ENCODE data around the gene NAT8L.

The NAT8L gene

DNA sequence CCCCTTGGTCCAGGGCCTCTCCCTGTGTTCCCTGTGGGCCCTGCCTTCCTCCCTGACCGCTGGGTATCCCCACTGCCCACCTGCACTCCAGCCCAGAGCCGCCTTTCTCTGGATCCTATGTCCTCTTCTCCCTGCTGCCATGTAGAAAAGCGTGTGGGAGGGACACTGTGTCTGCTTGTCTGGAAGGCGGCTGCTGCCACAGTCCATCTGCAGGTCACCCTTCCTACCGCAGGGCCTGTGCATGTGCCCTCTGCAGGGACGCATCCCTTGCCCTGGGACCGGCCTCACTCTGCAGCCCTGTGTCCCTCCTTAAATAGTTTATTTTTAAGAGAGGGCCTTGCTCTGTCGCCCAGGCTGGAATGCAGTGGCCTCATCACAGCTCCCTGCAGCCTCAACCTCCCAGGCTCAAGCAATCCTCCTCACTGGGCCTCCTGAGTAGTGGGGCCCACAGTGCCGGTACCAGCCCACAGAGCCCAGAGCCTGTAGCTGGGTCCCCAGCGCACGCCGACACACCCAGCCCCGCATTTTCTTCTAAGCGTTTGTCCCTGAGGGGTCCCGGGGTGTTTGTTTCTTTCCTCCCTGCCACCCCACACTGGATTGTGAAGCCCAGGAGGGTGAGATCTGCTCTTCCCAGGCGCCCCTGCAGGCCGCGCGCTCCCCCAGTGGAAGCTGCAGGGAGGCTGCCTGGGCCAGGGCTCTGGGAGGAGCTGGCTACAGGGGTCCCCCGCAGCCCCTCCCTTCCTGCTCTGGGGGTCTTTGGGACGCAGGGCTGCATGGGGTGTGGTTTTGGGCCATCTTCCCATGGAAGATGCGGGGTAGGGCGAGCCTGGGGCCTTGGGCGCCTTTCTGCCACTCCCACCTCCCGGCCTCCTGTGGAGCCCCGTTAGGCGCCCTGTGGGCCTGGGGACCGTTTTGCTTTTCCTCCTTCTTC, 12.8 kb upstream of the NAT8L start:
- no peak for DNase-seq

GRCh38 chr4:2047031-2047660, 12.0 kb upstream of the NAT8L start:
- DNase-seq: no peak

GRCh38 chr4:2047781-2048581, 11.1 kb upstream of the NAT8L start:
- DNase-seq: no peak

DNA sequence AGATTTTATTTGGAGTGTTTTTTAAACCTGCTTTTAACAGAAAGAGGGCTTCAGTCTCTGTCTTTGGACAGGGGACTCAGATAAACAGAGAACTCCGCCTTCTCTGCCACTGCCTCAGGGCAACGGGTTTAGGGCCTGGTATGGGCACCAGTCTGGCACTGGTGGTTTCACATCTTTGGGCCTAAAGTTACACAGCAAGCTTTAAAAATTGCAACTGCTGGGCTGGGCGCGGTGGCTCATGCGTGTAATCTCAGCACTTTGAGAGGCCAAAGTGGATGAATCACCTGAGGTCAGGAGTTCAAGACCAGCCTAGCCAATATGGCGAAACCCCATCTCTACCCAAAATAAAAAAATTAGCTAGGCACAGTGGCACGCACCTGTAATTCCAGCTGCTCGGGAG, 10.3 kb upstream of the NAT8L start:
- no peak for DNase-seq

DNA sequence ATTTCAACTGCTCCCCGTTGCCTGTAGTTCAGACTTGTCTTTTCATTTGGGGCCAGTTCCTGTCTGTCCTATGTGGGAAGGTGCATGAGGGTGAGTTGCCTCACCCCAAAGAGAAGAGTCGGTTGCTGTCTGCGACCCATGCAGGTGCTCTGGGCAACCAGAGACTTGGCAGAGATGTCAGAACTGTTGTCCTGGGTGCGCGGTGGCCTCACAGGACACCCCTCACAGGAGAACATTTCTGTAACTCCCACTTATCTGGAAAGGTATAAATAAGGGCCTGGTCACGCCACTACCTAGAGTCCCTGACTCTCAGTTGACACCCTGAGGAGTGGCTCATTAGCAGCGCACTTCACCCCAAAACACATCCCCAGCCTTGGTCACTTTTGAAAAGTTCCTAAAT, 9.7 kb upstream of the NAT8L start:
- DNase-seq: no peak

DNA sequence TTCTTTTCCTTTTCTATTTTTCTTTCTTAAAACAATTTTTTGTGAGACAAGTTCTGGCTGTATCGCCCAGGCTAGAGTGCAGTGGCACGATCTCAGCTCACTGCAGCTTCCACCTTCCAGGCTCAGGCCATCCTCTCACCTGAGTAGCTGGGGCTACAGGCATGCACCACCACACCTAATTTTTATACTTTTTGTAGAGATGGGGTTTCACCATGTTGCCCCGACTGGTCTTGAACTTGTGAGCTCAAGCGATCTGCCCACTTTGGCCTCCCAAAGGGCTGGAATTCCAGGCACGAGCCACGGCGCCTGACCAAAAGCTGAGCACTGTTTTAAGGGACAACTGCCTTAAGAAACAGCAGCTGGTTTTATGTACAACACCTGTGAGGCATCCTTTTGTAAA, 9.3 kb upstream of the NAT8L start:
- DNase-seq: no peak

GRCh38 chr4:2051086-2051485, 8.0 kb upstream of the NAT8L start:
- DNase-seq: no peak

DNA sequence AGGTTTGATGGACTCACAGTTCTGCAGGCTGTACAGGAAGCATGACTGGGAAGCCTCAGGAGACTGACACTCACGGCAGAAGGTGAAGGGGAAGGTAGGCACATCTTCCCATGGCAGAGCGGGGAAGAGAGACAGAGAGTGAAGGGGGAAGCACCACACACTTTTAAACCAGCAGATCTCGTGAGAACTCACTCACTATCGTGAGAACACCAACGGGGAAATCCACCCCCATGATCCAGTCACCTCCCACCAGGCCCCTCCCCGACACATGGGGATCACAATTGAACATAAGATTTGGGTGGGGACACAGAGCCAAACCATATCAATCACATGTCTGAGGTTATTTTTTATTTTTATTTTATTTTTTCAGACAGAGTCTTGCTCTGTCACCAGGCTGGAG, 4.9 kb upstream of the NAT8L start:
- no peak for DNase-seq

DNA sequence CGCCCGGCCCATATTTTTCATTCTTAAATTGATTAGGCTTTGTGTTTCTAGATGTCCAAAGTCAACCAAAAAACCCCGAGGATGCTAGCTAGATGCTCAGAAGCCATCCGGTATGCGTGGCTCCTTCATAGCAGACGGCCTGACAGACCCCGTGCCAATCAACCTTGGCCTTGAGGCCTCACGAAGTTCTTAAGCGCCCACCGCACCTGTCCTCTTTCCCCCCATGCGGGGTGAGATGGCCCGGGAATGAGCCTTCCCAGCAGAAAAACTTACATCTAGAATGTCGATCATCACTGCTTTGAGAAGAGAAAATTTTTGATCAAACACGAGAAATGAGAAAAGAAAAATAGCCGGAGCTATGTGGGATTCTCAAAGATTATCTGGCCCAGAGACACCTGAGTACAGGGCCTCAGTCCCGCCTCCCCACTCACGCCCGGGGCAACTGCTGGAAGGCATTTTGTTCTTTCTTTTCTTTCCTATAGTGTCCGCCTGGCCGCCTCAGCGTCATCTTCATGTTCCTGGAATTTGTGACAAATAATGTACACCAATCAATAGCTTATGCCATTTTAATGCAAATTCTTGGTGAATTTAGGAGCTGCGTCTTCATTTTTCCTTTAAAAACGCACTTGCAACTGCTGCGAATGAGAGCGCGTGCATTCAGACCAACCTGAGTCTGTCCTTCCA, 1.6 kb upstream of the NAT8L start:
- DNase-seq: no peak

DNA sequence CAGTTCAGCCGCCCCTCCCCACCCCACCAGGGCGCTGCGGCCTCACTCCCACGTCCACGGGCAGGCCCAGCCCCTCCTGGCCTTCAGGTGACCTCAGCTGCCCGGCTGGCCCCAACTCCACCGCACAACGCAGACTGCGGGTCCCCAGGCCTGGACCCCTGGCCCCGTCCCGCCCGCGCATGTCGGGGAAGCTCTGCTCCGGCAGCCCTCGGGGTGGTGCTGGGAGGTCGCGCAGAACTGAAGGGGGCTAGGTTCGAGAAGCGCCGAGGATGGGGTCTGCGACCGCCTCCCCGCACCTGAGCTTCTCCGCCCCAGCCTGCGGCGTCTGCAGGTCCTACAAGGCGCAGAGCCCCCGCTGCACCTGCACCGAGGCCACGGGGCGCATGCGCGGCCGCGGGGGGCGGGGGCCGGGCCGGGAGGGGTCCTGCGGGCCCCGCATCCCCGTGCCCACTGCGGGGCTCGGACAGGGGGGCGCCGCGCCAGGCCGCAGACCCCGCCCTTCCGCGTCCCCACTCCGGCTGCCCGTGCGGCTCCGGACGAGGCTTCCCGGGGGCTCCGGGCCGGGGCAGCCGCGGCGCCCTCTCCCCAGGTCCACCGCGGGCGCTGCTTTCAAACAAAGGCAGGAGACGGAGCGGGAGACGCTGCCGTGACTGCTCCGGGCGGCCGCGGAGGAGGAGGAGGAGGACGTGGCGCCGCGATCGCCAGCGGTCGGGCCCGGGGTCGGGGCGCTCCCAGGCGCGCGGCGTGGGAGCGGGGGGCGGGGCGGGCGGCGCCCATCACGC, 672 bp upstream of the NAT8L start:
- no peak for DNase-seq

GRCh38 chr4:2059726-2060602, 837 bp downstream of the NAT8L start:
- no peak for DNase-seq

DNA sequence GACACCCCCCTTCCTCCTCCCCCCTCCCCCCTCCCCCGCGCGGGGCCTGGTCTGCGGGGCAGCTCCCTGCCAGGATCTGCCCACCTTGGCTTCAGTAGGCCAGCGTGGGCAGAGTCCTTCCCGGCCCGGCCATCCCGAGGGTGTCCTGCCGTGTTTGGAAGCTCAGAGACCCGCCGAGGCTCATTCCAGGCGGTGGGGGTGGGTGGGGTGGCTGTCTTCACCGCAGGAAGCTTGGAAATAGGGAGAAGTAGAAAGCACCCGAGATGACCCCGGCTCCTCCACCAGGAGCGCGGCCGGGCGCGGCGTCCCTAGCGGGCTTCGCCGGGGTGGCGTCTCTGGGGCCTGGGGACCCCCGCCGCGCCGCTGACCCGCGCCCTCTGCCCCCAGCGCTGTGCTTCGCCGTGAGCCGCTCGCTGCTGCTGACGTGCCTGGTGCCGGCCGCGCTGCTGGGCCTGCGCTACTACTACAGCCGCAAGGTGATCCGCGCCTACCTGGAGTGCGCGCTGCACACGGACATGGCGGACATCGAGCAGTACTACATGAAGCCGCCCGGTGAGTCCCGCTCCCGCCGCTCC, 1.6 kb downstream of the NAT8L start:
- DNase-seq: no peak

- DNase-seq: no peak
Measured at GRCh38 chr4:2061186-2062131, 2.3 kb downstream of the NAT8L start.

DNA sequence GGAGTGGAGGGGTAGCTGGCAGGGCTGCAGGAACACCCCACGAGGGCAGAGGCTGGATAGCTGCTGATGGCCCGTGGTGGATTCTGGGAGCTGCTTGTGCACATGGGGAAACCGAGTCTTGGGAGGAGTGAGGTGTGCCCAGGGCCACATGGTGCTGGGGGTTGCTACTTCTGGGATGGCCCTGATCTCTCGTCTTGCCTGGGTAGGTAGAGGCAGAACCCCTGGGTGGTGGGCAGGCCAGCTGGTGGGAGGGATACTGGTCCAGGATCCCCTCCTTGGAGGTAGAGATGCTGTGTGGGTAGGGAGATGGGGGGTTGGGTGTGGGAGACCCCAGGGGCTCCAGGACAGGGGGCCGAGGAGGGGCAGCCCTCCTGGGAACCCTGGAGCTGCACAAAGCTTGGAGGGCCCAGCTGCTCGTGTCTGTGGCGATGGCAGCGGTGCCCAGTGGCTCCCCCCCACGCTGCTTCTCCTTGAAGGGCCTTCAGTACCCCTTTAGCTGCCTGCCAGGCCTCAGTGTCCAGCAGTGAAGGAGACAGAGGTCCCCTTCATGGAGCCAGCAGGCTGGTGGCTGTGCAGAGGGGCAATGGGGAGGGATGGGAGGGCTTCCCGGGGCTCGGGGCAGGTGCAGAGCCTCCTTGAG, 3.2 kb downstream of the NAT8L start:
- DNase-seq: no peak

DNA sequence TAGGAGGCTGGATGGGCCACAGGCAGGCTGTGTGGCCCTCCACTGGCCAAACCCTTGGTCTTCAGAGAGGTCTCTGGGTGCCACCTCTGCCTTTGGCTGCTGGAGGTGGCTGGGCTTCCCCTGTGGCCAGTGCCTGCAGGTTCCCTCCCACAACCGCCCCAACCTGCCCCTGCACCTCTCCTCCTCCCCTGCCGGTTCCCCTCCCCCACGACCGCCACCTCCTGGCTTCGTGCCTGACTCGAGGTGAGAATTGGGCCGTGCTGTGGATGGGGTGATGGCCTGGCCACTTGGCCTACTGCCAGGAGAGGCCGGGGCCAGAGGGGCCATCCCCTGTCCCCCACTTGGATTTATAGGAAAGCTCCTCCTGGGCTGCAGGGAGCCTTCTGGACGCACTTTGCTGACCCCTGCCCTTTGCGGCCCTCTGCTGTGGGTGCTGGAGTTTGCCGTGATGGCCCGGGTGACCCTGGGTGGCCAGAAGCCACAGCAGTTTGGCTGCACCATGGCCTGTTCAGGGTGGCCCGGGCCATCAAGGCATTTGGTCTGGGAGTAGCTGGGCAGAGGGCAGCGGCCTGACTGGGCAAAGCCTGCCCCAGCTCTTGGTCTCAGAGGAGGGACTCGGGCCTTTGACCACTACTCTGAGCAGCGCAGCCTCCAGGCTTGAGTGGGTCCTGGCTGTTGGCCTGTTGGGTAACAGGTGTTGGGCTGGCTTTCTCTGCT, 3.8 kb downstream of the NAT8L start:
- DNase-seq: no peak

DNA sequence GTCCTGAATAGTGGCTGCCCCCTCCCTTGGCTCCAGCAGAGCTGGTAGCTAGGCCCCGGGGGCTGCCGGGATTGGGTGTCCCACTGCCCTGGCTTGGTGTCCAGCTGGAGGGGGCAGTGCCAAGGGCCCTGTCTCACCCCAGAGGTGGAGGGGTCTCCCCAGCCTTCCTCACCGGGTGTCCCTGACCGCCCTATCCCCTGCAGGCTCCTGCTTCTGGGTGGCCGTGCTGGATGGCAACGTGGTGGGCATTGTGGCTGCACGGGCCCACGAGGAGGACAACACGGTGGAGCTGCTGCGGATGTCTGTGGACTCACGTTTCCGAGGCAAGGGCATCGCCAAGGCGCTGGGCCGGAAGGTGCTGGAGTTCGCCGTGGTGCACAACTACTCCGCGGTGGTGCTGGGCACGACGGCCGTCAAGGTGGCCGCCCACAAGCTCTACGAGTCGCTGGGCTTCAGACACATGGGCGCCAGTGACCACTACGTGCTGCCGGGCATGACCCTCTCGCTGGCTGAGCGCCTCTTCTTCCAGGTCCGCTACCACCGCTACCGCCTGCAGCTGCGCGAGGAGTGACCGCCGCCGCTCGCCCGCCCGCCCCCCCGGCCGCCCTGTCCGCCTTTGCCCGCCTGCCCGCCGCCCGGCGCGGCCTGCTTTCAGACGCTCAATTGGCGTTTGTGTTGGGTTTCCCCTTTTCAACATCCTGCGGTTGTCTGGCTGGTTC, 4.6 kb downstream of the NAT8L start:
- DNase-seq: no peak

GRCh38 chr4:2064276-2064991, 5.3 kb downstream of the NAT8L start:
- DNase-seq: no peak

Measured in HCEC 1CT (cell line).